Natural killer cell (primary cell): ENCODE data around the gene MRPS14. TPM values are rescaled to one million over a fixed set of nuclear protein-coding genes. Genes with fewer than 3 reads are reported as not detected.
A peak's percentile ranks its signal among the peaks of the same experiment; 100 is the strongest.

ENCODE experiments used
- ATAC-seq, 3 donors: fragments of 150-1000 bp in 2 of 3; fragments of 200-7000 bp in 1 of 3; cut with Tn5 transposase; 1 replicate in 1 of 3; 2 replicates in 2 of 3; pipeline ENCODE4 v1.10.0; 2021; ENCODE audit warnings: mild to moderate bottlenecking in 2 of 3, moderate library complexity in 2 of 3
- DNase-seq, 2 donors: peaks; one replicate each; pipeline versions ENCODE4 v3.0.0 to v3.0.0-alpha.2; 2013 to 2021; ENCODE audit warnings: mixed read lengths in 1 of 2
- H3K27ac ChIP-seq: one replicate; pipeline ENCODE4 v1.5.1; 2013; ENCODE audit warnings: mild to moderate bottlenecking, low read length
- H3K27me3 ChIP-seq: one replicate; pipeline ENCODE4 v1.6.1; 2013; ENCODE audit warnings: low read length; ENCODE audit not compliant: control insufficient read depth, insufficient read depth
- H3K36me3 ChIP-seq: one replicate; pipeline ENCODE4 v1.6.1; 2013; ENCODE audit warnings: low read length; ENCODE audit not compliant: control insufficient read depth, insufficient read depth
- H3K4me1 ChIP-seq: one replicate; pipeline ENCODE4 v1.6.1; 2013; ENCODE audit warnings: low read length; ENCODE audit not compliant: control insufficient read depth, insufficient read depth
- H3K4me3 ChIP-seq: one replicate; pipeline ENCODE4 v1.5.1; 2013; ENCODE audit warnings: low read length
- H3K9me3 ChIP-seq: one replicate; pipeline ENCODE4 v1.6.1; 2013; ENCODE audit warnings: low read length; ENCODE audit not compliant: control insufficient read depth, insufficient read depth
- H3K27ac Mint-ChIP-seq, 2 donors: one replicate each; pipeline ENCODE4 v1.8.0; 2022; ENCODE audit warnings: mild to moderate bottlenecking in 2 of 2, mixed read lengths in 2 of 2, moderate library complexity in 1 of 2
- H3K27me3 Mint-ChIP-seq, 2 donors: one replicate each; pipeline ENCODE4 v1.8.0; 2022; ENCODE audit warnings: low read depth in 2 of 2, mixed read lengths in 2 of 2
- H3K36me3 Mint-ChIP-seq: one replicate; pipeline ENCODE4 v1.8.0; 2022; ENCODE audit warnings: mixed read lengths
- H3K4me1 Mint-ChIP-seq, 2 donors: one replicate each; pipeline ENCODE4 v1.8.0; 2022; ENCODE audit warnings: mixed read lengths in 2 of 2
- H3K4me3 Mint-ChIP-seq: one replicate; pipeline ENCODE4 v1.8.0; 2022; ENCODE audit warnings: mild to moderate bottlenecking, moderate library complexity, mixed read lengths
- H3K9me3 Mint-ChIP-seq, 2 donors: one replicate each; pipeline ENCODE4 v1.8.0; 2022; ENCODE audit warnings: mixed read lengths in 2 of 2
- CTCF ChIP-seq: fragments of 200-600 bp; IDR thresholded peaks from one replicate; pipeline ENCODE4 v1.8.0; 2022; ENCODE audit warnings: antibody characterized with exemption
- WGBS: methylation state at CpG from one replicate; pipeline ENCODE4 v1.1.7; 2013; ENCODE audit warnings: missing lambda C conversion rate; ENCODE audit not compliant: insufficient coverage; 5-methylcytosine and 5-hydroxymethylcytosine counted together
- intact Hi-C: fragments of 100-400 bp; cut with micrococcal nuclease; formaldehyde crosslinking; loops from one replicate; pipeline ENCODE4 v1.14.2; 2022
- total RNA-seq, 4 donors: library from RNA; stranded (reverse); fragments of 120-200 nt in 1 of 4; gene quantifications; one replicate each; pipeline versions ENCODE4 v1.2.3 to v1.2.4, GENCODE V29; 2013 to 2022

The MRPS14 gene
- total RNA-seq, 3 donors from 2014 or later (not counting 1 experiment from before 2014, with no cell fraction given), result 11.5 to 13.2 (median 12.0) TPM

DNA sequence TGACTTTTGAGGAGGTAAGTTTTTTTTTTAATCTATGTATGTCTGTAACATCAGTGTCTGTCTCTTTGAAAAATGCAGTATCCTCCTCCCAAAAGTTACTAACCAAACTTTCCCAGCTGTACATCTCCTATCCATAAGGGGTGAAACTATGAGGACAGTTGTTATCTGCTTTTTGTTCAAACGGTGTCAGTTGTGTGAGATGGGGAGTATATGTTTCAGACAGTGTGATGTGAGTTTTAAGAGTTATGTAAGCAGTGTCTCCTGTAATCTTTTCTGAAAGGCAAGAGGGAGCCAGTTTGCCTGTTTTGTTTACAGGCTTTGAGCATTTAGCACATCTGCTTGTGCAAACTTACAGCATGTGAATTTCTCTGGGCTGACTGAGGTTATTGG, 58.3 kb downstream of the MRPS14 start:
- peaks cover 58 to 65% of the 10 kb centered on the region in 2 donors for H3K4me1 Mint-ChIP-seq

DNA sequence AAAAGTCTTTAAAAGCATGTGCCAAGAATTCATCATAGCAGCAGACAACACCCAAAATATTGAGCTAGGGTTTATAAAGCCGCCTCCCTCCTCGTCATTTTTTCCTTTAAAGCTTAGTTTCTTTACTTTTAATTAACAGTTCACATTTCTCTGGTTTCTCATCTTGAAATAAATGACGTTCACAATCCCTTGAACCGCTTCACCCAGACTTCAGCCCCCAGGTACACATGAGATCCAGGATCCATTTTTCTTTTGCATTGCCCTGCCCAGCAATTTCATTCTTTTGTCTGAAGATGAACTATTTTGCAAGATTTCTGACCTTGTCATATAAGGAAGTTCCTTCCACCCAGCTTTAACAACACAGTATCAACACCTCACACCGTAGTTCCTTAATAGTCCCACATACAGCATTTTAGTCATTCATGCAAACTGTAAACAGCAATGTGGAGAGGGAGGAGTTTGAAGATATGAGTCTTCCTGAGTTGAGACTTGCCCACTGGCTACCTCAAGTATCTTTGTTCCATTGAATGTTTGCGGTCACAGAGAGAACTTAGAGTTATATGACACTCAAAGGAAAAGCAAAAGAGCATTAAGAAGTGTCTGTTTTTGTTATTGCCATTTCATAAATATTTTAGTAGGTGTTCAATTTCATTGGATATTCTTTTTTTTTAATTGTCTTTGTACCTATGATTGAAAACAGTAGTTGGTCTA, 58.8 kb downstream of the MRPS14 start:
- peak; percentile 58 to 76 (median 64) for ATAC-seq
- Mint-ChIP-seq H3K4me1 (peaks cover 52 to 60% of the 10 kb centered on the region in 2 donors), H3K36me3 (no peaks in the 10 kb centered on the region), H3K27me3 (no peaks in the 10 kb centered on the region), H3K9me3 (no peaks in the 10 kb centered on the region), H3K27ac (peak overlapping the region; percentile 90 to 99), H3K4me3 (peak overlapping the region; percentile 82)
- H3K4me1 ChIP-seq, result peaks cover 25% of the 10 kb centered on the region
- H3K9me3 ChIP-seq, result no peaks in the 10 kb centered on the region
- no peaks in the 10 kb centered on the region for H3K27me3 ChIP-seq
- H3K36me3 ChIP-seq, result no peaks in the 10 kb centered on the region
- peak overlapping the region; percentile 4 for H3K4me3 ChIP-seq
- TF ChIP-seq CTCF, result no peak
- peak overlapping the region; percentile 67 for H3K27ac ChIP-seq
- 28% methylated on average over 5 of the region's 6 CpGs for WGBS
- intact Hi-C loops, result loop anchor here (1.0 to 10.0 kb wide), 2 partner anchors 165 to 940 kb away; partner anchors contain the start of gene RC3H1
- DNase-seq, result peak in 1 of 2 donors; percentile 77

More for the DNA sequence above, 58.3 kb downstream of the MRPS14 start:
- no peaks in the 10 kb centered on the region for H3K27me3 Mint-ChIP-seq
- H3K27ac ChIP-seq, result peak overlapping the region; percentile 67
- DNase-seq, result peak in 1 of 2 donors; percentile 71
- peak; percentile 27 to 75 (median 54) for ATAC-seq
- H3K9me3 Mint-ChIP-seq, result no peaks in the 10 kb centered on the region
- H3K4me3 ChIP-seq, result peak overlapping the region; percentile 4
- intact Hi-C loops, result loop anchor here (1.0 to 10.0 kb wide), 2 partner anchors 166 to 940 kb away; partner anchors contain the start of gene RC3H1
- H3K36me3 Mint-ChIP-seq, result no peaks in the 10 kb centered on the region
- H3K9me3 ChIP-seq, result no peaks in the 10 kb centered on the region
- TF ChIP-seq CTCF, result no peak
- H3K4me3 Mint-ChIP-seq, result peak overlapping the region; percentile 82
- peaks cover 29% of the 10 kb centered on the region for H3K4me1 ChIP-seq
- no peaks in the 10 kb centered on the region for H3K36me3 ChIP-seq
- 25% methylated on average over 1 of the region's 1 CpG for WGBS
- peak overlapping the region; percentile 90 to 99 for H3K27ac Mint-ChIP-seq
- no peaks in the 10 kb centered on the region for H3K27me3 ChIP-seq

- WGBS, result 76% methylated on average over 2 of the region's 2 CpGs
- DNase-seq, result peak in 1 of 2 donors; percentile 57
- peaks cover 18% of the 10 kb centered on the region for H3K4me1 ChIP-seq
Measured at GRCh38 chr1:174963529-174964125, 59.6 kb downstream of the MRPS14 start.

More at GRCh38 chr1:174963529-174964125, 59.6 kb downstream of the MRPS14 start:
- intact Hi-C loops, result loop anchor here (1.0 to 10.0 kb wide), 2 partner anchors 164 to 939 kb away; partner anchors contain the start of gene RC3H1
- no peaks in the 10 kb centered on the region for H3K9me3 ChIP-seq
- Mint-ChIP-seq H3K27ac (peak overlapping the region; percentile 90 to 99), H3K36me3 (no peaks in the 10 kb centered on the region), H3K4me3 (peak overlapping the region; percentile 82), H3K4me1 (peaks cover 45 to 52% of the 10 kb centered on the region in 2 donors), H3K27me3 (no peaks in the 10 kb centered on the region), H3K9me3 (no peaks in the 10 kb centered on the region)
- H3K27ac ChIP-seq, result peak overlapping the region; percentile 67
- H3K4me3 ChIP-seq, result no peak overlapping the region
- ATAC-seq, result no peak
- no peaks in the 10 kb centered on the region for H3K27me3 ChIP-seq
- no peak for TF ChIP-seq CTCF
- no peaks in the 10 kb centered on the region for H3K36me3 ChIP-seq

Other genes starting within 250 kb of the MRPS14 start
- 10 to 100 TPM; 43.8 to 55.4 (median 51.9) TPM for gene CACYBP, start 23.5 kb downstream of the MRPS14 start, total RNA-seq
- gene TNN, start 44.4 kb upstream of the MRPS14 start, total RNA-seq, result not detected
- 10 to 100 TPM; 18.0 to 21.2 (median 19.4) TPM for gene KIAA0040, start 169.4 kb upstream of the MRPS14 start, total RNA-seq